Loucy (cell line): ENCODE measurements around the gene FUBP1.

Experiments used
- EZH2phosphoT487 ChIP-seq: fragments of 200-600 bp; IDR thresholded peaks from 2 replicates; pipeline ENCODE4 v1.6.1; 2018; ENCODE audit warnings: antibody characterized with exemption, mild to moderate bottlenecking, moderate library complexity, borderline replicate concordance
- TF ChIP-seq, protein P1 (sequence below): fragments of 200-600 bp; sonication (generic); conservative IDR thresholded peaks from 2 replicates; pipeline ENCODE4 v1.5.1; 2014; ENCODE audit warnings: mild to moderate bottlenecking, antibody characterized with exemption, low read length

GRCh38 chr1:77975907-77976306 is 3.0 kb downstream of the FUBP1 start:
- TF ChIP-seq, protein P1, sequence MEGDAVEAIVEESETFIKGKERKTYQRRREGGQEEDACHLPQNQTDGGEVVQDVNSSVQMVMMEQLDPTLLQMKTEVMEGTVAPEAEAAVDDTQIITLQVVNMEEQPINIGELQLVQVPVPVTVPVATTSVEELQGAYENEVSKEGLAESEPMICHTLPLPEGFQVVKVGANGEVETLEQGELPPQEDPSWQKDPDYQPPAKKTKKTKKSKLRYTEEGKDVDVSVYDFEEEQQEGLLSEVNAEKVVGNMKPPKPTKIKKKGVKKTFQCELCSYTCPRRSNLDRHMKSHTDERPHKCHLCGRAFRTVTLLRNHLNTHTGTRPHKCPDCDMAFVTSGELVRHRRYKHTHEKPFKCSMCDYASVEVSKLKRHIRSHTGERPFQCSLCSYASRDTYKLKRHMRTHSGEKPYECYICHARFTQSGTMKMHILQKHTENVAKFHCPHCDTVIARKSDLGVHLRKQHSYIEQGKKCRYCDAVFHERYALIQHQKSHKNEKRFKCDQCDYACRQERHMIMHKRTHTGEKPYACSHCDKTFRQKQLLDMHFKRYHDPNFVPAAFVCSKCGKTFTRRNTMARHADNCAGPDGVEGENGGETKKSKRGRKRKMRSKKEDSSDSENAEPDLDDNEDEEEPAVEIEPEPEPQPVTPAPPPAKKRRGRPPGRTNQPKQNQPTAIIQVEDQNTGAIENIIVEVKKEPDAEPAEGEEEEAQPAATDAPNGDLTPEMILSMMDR: no peak
- no peak for TF ChIP-seq EZH2phosphoT487
